Large intestine (tissue), 3 donors: ENCODE results near the gene SHISA2. TPM values are rescaled to one million over a fixed set of nuclear protein-coding genes. Genes with fewer than 3 reads are reported as not detected.

Experiments
- DNase-seq, 2 donors: peaks; one replicate each; pipeline versions ENCODE4 v3.0.0 to v3.0.0-alpha.2; 2013
- H3K27ac ChIP-seq: one replicate; pipeline ENCODE4 v1.5.1; 2013; ENCODE audit warnings: low read length
- H3K27me3 ChIP-seq: 2 replicates; pipeline ENCODE4 v1.6.1; 2013; ENCODE audit warnings: low read length; ENCODE audit not compliant: control insufficient read depth, insufficient read depth
- H3K36me3 ChIP-seq: 2 replicates; pipeline ENCODE4 v1.6.1; 2013; ENCODE audit warnings: low read length; ENCODE audit not compliant: control insufficient read depth, insufficient read depth
- H3K4me1 ChIP-seq: one replicate; pipeline ENCODE4 v1.6.1; 2013; ENCODE audit warnings: low read length; ENCODE audit not compliant: control insufficient read depth, insufficient read depth
- H3K4me3 ChIP-seq: one replicate; pipeline ENCODE4 v1.5.1; 2013; ENCODE audit warnings: low read length
- H3K9me3 ChIP-seq: one replicate; pipeline ENCODE4 v1.6.1; 2013; ENCODE audit warnings: mild to moderate bottlenecking, low read depth, low read length, moderate library complexity; ENCODE audit not compliant: control insufficient read depth
- WGBS: methylation state at CpG from one replicate; pipeline ENCODE4 v1.1.5; 2013; ENCODE audit warnings: low lambda C conversion rate; ENCODE audit not compliant: insufficient coverage; 5-methylcytosine and 5-hydroxymethylcytosine counted together
- polyA plus RNA-seq: library from polyadenylated mRNA; unstranded; fragments of 120-200 nt; gene quantifications from one replicate; pipeline ENCODE4 v1.2.1, GENCODE V29; 2013

The SHISA2 gene
- polyA plus RNA-seq, 1 donor: 5.0 TPM

DNA sequence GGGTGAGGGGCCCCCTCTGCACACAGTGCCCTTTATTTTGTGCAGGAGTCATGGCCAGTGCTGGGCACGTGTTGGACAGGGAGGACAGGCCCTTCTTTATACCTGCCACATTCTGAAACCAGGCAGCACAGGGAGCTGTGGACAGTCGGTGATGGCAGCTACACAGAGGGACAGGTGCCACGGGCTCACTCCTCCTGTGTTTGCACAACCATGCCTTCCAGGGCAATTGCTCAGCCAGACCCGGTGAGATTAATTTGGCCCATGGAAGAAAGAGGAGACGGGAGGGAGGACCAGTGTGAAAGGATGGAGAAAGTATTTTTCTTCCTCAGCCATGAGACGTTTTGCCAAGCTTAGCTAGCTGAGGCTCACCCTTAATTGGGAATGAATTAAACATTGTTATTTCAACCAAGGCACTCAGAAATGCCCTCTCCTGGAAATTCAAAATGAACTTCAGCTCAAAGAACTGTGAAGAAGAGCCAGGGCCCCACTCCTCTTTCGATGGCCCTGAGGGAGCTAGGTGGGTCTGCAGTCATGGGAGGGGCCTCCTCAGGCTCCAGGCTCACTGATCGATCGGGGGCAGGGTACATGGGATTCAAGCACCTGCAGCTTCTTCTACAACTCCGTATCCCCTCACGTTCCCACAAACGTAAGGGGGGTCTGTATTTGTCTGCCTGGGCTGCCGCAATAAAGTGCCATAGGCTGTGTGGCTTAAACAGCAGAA, 41.2 kb downstream of the SHISA2 start:
- Histone ChIP-seq H3K27ac (no peak overlapping the region), H3K36me3 (no peaks in the 10 kb centered on the region), H3K9me3 (no peaks in the 10 kb centered on the region), H3K4me3 (no peak overlapping the region), H3K27me3 (peaks cover 8% of the 10 kb centered on the region), H3K4me1 (no peaks in the 10 kb centered on the region)
- DNase-seq: no peak
- WGBS: no CpG with 5 or more reads among the region's 13 CpGs

DNA sequence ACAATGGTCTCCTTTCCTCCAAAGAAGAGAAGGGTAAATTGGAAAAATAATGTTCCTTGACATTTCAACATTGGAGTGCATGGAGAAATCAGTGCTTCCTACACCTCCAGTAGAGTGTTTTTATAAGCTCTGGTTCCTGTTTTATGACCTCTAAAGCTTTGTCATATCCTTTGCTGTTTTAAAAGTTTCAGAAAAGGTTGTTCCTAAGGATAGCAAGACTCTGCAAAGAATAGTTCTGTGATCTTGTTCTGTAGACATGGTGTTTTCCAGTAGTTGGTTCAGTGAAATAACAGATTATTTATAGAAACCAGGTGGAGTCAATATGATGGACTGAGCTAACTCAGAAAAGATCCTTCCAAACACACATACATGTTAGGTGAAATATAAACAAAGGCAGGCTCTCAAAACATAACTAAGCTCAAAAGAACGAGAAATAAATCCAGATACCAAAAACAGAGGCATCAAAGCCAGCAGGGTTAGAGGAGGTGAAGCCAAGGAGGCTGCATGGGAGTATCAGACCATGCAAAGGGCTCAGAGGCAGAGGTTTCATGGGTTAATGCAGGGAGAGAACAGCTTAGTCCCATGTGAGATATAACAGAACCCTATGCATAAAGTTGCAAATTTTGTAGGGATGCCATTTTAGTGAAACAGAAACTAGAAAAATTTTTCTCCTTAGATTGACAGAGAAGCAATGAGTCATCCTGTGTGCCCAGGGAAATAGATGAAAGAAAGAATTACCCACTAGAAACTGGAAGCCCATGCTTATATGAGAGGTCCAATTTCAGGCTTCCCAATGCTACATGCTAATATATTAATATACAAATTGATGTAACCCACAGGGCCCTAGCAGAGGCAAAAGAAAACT, 44.3 kb downstream of the SHISA2 start:
- H3K27ac ChIP-seq: no peak overlapping the region
- WGBS: no CpG with 5 or more reads among the region's 1 CpG

More for the DNA sequence above, 44.3 kb downstream of the SHISA2 start:
- Histone ChIP-seq H3K9me3 (no peaks in the 10 kb centered on the region), H3K4me1 (no peaks in the 10 kb centered on the region), H3K36me3 (no peaks in the 10 kb centered on the region), H3K27me3 (peaks cover 5% of the 10 kb centered on the region), H3K4me3 (no peak overlapping the region)
- DNase-seq: no peak

Other genes with a start within 250 kb of the SHISA2 start
- 35.8 TPM for gene RNF6, start 170.3 kb upstream of the SHISA2 start, polyA plus RNA-seq
- gene CDK8, start 202.1 kb upstream of the SHISA2 start, polyA plus RNA-seq: 30.1 TPM